Iris pigment epithelial cell (primary cell): ENCODE data around the gene UBE2E3.
A peak's percentile ranks its signal among the peaks of the same experiment; 100 is the strongest.
"Not testable (repeated sequence)": the region's sequence is repeated elsewhere in the genome, so short reads cannot be mapped to it uniquely, and the experiment has no call there.

ENCODE experiments used
- DNase-seq: peaks from one replicate; pipeline ENCODE4 v3.0.0-alpha.2; 2011; ENCODE audit warnings: low read depth

Gene UBE2E3

GRCh38 chr2:180980106-180980942 is at the start of gene UBE2E3:
Gene UBE2E3 (plus strand): TSS chr2:180980605. CDS start chr2:180982043, 1,438 bp downstream.
- DNase-seq, result peak; percentile 74

GRCh38 chr2:180931841-180932240 is 48.6 kb upstream of the UBE2E3 start:
- no peak for DNase-seq

GRCh38 chr2:180933332-180933731 is 47.1 kb upstream of the UBE2E3 start:
- DNase-seq, result no peak

- DNase-seq, result no peak
These were observed 45.5 kb upstream of the UBE2E3 start for GRCh38 chr2:180934911-180935310.

GRCh38 chr2:180937480-180937879 is 42.9 kb upstream of the UBE2E3 start:
- DNase-seq, result not testable (repeated sequence)

- peak; percentile 36 for DNase-seq
These were observed 42.0 kb upstream of the UBE2E3 start for GRCh38 chr2:180938451-180938850.

- no peak for DNase-seq
These were observed 37.1 kb upstream of the UBE2E3 start for GRCh38 chr2:180943275-180943674.

- DNase-seq, result no peak
These were observed 36.0 kb upstream of the UBE2E3 start for GRCh38 chr2:180944372-180944771.

- no peak for DNase-seq
These were observed 33.2 kb upstream of the UBE2E3 start for GRCh38 chr2:180947208-180947689.

GRCh38 chr2:180949896-180950295 is 30.5 kb upstream of the UBE2E3 start:
- no peak for DNase-seq

GRCh38 chr2:180952082-180952481 is 28.3 kb upstream of the UBE2E3 start:
- DNase-seq, result no peak

GRCh38 chr2:180952731-180953336 is 27.6 kb upstream of the UBE2E3 start:
- DNase-seq, result no peak

- DNase-seq, result no peak
These were observed 26.9 kb upstream of the UBE2E3 start for GRCh38 chr2:180953550-180953949.

- DNase-seq, result no peak
These were observed 25.3 kb upstream of the UBE2E3 start for GRCh38 chr2:180955101-180955500.

GRCh38 chr2:180959787-180960186 is 20.6 kb upstream of the UBE2E3 start:
- DNase-seq, result no peak

- no peak for DNase-seq
These were observed 19.4 kb upstream of the UBE2E3 start for GRCh38 chr2:180960982-180961381.

GRCh38 chr2:180962727-180963314 is 17.6 kb upstream of the UBE2E3 start:
- DNase-seq, result no peak

GRCh38 chr2:180966378-180966777 is 14.0 kb upstream of the UBE2E3 start:
- no peak for DNase-seq

GRCh38 chr2:180969124-180969523 is 11.3 kb upstream of the UBE2E3 start:
- no peak for DNase-seq

- DNase-seq, result no peak
These were observed 10.4 kb upstream of the UBE2E3 start for GRCh38 chr2:180970016-180970415.

- DNase-seq, result no peak
These were observed 8.6 kb upstream of the UBE2E3 start for GRCh38 chr2:180971811-180972210.

GRCh38 chr2:180975585-180975984 is 4.8 kb upstream of the UBE2E3 start:
- DNase-seq, result no peak
